Measurements from ENCODE around the gene SORCS2. TPM values are rescaled to one million over a fixed set of nuclear protein-coding genes. Genes with fewer than 3 reads are reported as not detected.

Gene SORCS2
- polyA plus RNA-seq, 1 donor from 2014 or later, result 1.0 TPM

- H3K36me3 ChIP-seq (ENCODE audit: insufficient read depth, low read length), result no peaks in the 10 kb centered on the region
- TF ChIP-seq SMC3 (conservative IDR thresholded peaks at IDR 0.05; ENCODE audit: poor library complexity) (no peak), EP300 (conservative IDR thresholded peaks at IDR 0.05; ENCODE audit: poor library complexity, severe bottlenecking) (no peak)
- TF ChIP-seq, protein P1, sequence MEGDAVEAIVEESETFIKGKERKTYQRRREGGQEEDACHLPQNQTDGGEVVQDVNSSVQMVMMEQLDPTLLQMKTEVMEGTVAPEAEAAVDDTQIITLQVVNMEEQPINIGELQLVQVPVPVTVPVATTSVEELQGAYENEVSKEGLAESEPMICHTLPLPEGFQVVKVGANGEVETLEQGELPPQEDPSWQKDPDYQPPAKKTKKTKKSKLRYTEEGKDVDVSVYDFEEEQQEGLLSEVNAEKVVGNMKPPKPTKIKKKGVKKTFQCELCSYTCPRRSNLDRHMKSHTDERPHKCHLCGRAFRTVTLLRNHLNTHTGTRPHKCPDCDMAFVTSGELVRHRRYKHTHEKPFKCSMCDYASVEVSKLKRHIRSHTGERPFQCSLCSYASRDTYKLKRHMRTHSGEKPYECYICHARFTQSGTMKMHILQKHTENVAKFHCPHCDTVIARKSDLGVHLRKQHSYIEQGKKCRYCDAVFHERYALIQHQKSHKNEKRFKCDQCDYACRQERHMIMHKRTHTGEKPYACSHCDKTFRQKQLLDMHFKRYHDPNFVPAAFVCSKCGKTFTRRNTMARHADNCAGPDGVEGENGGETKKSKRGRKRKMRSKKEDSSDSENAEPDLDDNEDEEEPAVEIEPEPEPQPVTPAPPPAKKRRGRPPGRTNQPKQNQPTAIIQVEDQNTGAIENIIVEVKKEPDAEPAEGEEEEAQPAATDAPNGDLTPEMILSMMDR (IDR thresholded peaks at IDR 0.05; ENCODE audit: poor library complexity, severe bottlenecking), result no peak
- no peak overlapping the region for H3K4me2 ChIP-seq (ENCODE audit: low read length)
- H3K9me3 ChIP-seq (ENCODE audit: low read length), result no peaks in the 10 kb centered on the region
- H3K79me2 ChIP-seq (replicated peaks; ENCODE audit: insufficient read depth, low read length), result no peaks in the 10 kb centered on the region
- H3K27ac ChIP-seq (ENCODE audit: low read length), result no peak overlapping the region
- H3K4me3 ChIP-seq (ENCODE audit: low read length), result no peak overlapping the region
- H3K27me3 ChIP-seq (ENCODE audit: insufficient read depth, low read depth, low read length), result no peaks in the 10 kb centered on the region
- H2AFZ ChIP-seq (ENCODE audit: low read depth, low read length), result no peak overlapping the region
- H3K9me2 ChIP-seq (ENCODE audit: insufficient read depth, low read length), result no peaks in the 10 kb centered on the region
- H4K20me1 ChIP-seq (ENCODE audit: insufficient read depth), result peaks cover 10% of the 10 kb centered on the region
- no peak overlapping the region for H3K9ac ChIP-seq (ENCODE audit: low read length)
- H3F3A ChIP-seq (ENCODE audit: insufficient read depth, low read length, poor library complexity, severe bottlenecking), result no peaks in the 10 kb centered on the region
These were observed 567.3 kb downstream of the SORCS2 start for GRCh38 chr4:7759635-7760034.

DNA sequence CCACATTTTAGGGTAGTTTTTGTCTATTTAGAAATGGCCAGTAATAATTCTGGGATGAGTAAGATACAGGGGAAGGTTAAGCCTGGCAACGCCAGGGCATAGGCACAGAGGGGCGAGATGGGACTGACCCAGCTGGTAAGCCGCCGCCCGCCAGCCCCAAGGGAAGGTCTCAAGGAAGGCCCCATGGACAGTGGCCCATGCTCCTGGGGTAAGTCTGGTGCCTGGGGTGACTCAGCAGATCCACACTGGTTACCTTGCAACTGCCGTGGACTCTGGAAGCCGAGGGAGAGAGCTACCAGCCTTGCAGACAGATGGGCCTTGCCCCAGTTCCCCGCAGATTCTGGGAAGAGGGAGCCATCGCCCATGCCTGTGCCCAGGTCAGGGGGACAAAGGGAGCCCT, 567.9 kb downstream of the SORCS2 start:
- H3K9ac ChIP-seq (ENCODE audit: low read length), result no peak overlapping the region
- H3K4me3 ChIP-seq (ENCODE audit: low read length), result no peak overlapping the region
- H2AFZ ChIP-seq (ENCODE audit: low read depth, low read length), result no peak overlapping the region
- TF ChIP-seq SMC3 (conservative IDR thresholded peaks at IDR 0.05; ENCODE audit: poor library complexity) (no peak), POLR2AphosphoS5 (IDR thresholded peaks at IDR 0.05) (no peak), EP300 (conservative IDR thresholded peaks at IDR 0.05; ENCODE audit: poor library complexity, severe bottlenecking) (no peak), RAD21 (conservative IDR thresholded peaks at IDR 0.05) (no peak), EZH2 (IDR thresholded peaks at IDR 0.05; ENCODE audit: borderline replicate concordance, insufficient read depth, low read length, poor library complexity, severe bottlenecking) (no peak), TAF1 (IDR thresholded peaks at IDR 0.05; ENCODE audit: low read depth) (no peak), MXI1 (conservative IDR thresholded peaks at IDR 0.05; ENCODE audit: poor library complexity, severe bottlenecking) (no peak)
- TF ChIP-seq, protein P2, sequence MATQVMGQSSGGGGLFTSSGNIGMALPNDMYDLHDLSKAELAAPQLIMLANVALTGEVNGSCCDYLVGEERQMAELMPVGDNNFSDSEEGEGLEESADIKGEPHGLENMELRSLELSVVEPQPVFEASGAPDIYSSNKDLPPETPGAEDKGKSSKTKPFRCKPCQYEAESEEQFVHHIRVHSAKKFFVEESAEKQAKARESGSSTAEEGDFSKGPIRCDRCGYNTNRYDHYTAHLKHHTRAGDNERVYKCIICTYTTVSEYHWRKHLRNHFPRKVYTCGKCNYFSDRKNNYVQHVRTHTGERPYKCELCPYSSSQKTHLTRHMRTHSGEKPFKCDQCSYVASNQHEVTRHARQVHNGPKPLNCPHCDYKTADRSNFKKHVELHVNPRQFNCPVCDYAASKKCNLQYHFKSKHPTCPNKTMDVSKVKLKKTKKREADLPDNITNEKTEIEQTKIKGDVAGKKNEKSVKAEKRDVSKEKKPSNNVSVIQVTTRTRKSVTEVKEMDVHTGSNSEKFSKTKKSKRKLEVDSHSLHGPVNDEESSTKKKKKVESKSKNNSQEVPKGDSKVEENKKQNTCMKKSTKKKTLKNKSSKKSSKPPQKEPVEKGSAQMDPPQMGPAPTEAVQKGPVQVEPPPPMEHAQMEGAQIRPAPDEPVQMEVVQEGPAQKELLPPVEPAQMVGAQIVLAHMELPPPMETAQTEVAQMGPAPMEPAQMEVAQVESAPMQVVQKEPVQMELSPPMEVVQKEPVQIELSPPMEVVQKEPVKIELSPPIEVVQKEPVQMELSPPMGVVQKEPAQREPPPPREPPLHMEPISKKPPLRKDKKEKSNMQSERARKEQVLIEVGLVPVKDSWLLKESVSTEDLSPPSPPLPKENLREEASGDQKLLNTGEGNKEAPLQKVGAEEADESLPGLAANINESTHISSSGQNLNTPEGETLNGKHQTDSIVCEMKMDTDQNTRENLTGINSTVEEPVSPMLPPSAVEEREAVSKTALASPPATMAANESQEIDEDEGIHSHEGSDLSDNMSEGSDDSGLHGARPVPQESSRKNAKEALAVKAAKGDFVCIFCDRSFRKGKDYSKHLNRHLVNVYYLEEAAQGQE (IDR thresholded peaks at IDR 0.05; ENCODE audit: borderline replicate concordance), result no peak
- TF ChIP-seq, protein P1 (IDR thresholded peaks at IDR 0.05; ENCODE audit: poor library complexity, severe bottlenecking), result no peak
- H3K9me2 ChIP-seq (ENCODE audit: insufficient read depth, low read length), result no peaks in the 10 kb centered on the region
- no peak overlapping the region for H3K27ac ChIP-seq (ENCODE audit: low read length)
- no peaks in the 10 kb centered on the region for H3F3A ChIP-seq (ENCODE audit: insufficient read depth, low read length, poor library complexity, severe bottlenecking)
- H3K79me2 ChIP-seq (replicated peaks; ENCODE audit: insufficient read depth, low read length), result no peaks in the 10 kb centered on the region
- H4K20me1 ChIP-seq (ENCODE audit: insufficient read depth), result peaks cover 10% of the 10 kb centered on the region
- no peaks in the 10 kb centered on the region for H3K36me3 ChIP-seq (ENCODE audit: insufficient read depth, low read length)
- no peaks in the 10 kb centered on the region for H3K9me3 ChIP-seq (ENCODE audit: low read length)
- no peak overlapping the region for H3K4me2 ChIP-seq (ENCODE audit: low read length)
- no peaks in the 10 kb centered on the region for H3K27me3 ChIP-seq (ENCODE audit: insufficient read depth, low read depth, low read length)

Measured in neural cell (in vitro differentiated cells).